ENCODE results near the gene AKR7A3.
"Not testable (repeated sequence)": the region's sequence is repeated elsewhere in the genome, so short reads cannot be mapped to it uniquely, and the experiment has no call there.

GRCh38 chr1:19270343-19270730, 18.2 kb downstream of the AKR7A3 start:
- not testable (repeated sequence) for TF ChIP-seq CTCF (conservative IDR thresholded peaks at IDR 0.05; ENCODE audit: low read depth, low read length); FOS (IDR thresholded peaks at IDR 0.05; ENCODE audit: low read depth, low read length); USF2 (IDR thresholded peaks at IDR 0.05; ENCODE audit: low read depth, low read length); RFX5 (IDR thresholded peaks at IDR 0.05; ENCODE audit: low read depth, low read length); MXI1 (IDR thresholded peaks at IDR 0.05; ENCODE audit: borderline replicate concordance, low read depth, low read length); POLR2A (IDR thresholded peaks at IDR 0.05; ENCODE audit: low read depth, low read length)

All from IMR-90 (cell line).